Activated CD4-positive, alpha-beta T cell treated with anti-CD3 and anti-CD28 coated beads, Interleukin-2, Interleukin-6, amounts not matched to agents 100 ng/mL and 50 ng/mL, durations not matched to agents 16 hours and 8 hours (primary cell): ENCODE results near the gene DMXL1.

Source experiments
- DNase-seq: peaks from one replicate; pipeline ENCODE4 v3.0.0-alpha.2; 2020

Gene DMXL1

GRCh38 chr5:119271758-119272730 is 201.2 kb downstream of the DMXL1 start:
- DNase-seq, result no peak

GRCh38 chr5:119273391-119273839 is 202.5 kb downstream of the DMXL1 start:
- DNase-seq, result peak; percentile 42

- peak; percentile 55 for DNase-seq
Observed at GRCh38 chr5:119274030-119274766, 203.3 kb downstream of the DMXL1 start.

DNA sequence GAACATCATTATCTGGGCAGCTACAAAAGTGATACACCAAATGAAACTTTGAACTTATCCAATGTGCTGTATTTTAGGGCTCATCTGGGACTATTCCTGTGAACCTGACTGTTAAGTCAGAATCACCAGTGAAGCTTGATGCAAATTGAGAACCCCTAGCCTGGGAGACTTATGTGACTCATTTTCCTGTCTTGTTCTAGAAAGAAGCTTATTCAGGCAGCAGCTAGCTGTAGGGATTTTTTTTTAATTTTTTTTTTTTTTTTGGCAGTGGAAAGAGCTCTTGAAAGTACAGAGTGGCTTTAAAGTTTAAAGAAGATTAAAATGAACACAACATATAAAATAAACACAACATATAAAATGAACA is 203.9 kb downstream of the DMXL1 start:
- DNase-seq, result peak; percentile 86

DNA sequence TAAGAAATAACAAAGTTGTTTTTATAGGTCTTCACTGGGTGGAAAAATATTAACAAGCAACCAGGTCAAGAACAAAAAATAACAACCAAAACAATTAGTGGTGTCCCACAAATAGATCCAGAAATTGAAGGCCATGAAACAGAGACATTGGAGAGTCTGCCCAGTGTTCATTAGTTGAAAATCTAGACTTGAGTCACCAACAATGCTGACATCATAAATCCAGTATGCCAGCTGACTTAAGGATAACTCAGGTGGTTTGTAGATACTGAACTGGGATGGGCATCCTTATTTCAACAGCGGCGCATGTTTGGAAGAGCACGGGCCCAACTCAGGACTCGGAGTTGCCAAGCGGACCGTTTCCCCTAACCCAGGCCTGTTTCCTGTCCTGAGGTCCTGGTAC is 204.3 kb downstream of the DMXL1 start:
- peak; percentile 52 for DNase-seq

DNA sequence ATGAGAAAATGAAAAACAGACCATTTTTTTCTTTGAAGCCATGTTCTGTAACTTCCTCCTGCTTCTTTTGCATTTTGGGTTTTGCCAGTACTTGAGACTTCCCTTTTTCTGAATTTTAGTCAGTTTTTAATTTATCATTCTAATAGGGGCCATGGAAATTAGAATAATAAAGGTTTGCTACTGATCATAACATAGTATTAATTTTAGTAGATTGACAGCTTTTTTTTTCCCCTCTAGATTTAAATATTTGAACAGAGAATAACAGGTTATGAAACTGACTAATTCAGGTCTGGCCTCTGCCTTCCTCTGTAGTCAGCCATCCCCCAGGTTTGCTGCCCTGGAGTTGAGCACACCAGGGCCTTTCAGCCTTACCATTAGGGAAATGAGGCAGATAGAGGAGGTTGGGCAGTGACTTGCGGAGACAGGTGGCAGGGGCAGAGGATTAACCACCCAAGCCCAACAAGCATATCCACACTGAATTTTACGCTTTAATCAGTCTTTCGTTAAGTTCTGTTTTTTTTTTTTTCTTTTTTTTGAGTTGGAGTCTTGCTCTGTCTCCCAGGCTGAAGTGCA is 204.8 kb downstream of the DMXL1 start:
- peak; percentile 69 for DNase-seq

DNA sequence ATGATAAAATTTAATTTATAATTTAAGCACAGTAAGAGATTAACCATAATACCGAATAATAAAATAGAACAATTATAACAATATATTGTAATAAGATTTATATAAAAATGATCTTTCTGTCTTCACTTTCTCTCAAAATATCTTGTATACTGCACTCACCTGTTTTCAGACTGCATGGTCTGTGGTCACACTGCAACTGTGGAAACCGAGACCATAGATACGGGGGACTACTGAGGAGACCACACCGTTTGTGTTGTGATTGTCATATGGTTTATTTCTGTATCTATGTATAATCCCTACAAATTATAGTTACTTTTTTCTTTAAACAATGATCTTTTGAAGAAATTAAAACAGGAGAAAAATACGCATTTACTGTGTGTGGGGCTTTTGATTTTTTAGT is 206.1 kb downstream of the DMXL1 start:
- DNase-seq, result no peak

DNA sequence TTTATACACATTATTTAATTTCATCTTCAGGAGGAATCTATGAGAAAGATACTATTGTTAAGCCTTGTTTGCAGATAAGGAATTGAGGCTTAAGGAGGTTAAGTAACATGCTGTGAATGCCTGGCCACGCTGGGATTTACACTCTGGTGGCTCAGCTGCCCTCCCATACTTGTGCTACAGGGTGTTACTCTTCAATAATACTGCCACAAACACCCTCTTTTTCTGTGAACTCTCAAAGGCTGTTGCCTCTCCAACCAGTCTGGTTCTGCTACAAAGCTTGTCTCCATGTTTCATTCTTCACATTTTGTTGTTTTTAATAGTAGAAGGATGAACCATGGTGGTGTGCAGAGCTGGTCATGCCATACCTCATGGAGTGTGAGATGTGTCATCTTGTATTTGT is 208.2 kb downstream of the DMXL1 start:
- no peak for DNase-seq

GRCh38 chr5:119280380-119280779 is 209.5 kb downstream of the DMXL1 start:
- no peak for DNase-seq

- DNase-seq, result no peak
Observed at GRCh38 chr5:119282628-119283027, 211.7 kb downstream of the DMXL1 start.

- no peak for DNase-seq
Observed at GRCh38 chr5:119284031-119284430, 213.1 kb downstream of the DMXL1 start.

- no peak for DNase-seq
Observed at GRCh38 chr5:119285070-119285916, 214.4 kb downstream of the DMXL1 start.

GRCh38 chr5:119286511-119287488 is 215.9 kb downstream of the DMXL1 start:
- DNase-seq, result no peak

GRCh38 chr5:119287547-119288111 is 216.7 kb downstream of the DMXL1 start:
- peak; percentile 72 for DNase-seq

DNA sequence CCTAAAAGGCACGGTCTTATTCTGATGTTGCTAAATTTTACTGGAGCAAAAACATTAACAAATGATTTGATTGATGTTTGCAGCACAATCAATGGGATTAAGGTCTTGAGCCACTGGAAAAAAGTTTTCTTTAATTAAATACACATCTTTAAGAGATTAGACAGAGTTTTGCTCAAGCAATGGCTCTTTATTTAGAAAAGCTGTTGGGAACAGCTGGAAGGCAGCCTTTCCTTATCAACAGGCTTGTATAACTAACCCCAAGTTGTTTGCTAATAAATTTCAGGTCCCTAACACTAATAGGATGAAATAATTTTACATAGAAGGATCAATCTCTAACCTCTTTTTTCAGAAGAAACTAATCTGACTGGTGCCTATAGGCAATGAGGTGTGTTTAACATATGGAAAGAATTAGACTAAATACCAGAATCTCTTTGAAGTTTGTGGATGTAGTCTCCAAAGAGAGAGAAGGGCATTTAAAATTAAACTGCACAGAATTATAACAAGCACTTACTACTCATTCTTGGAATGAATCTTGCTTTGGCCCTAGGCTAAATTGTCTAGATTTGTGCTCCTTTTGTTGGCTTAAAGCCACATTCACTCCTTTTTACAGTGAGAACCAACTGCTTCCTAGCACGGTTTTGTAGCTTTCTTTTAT is 217.6 kb downstream of the DMXL1 start:
- DNase-seq, result no peak

- no peak for DNase-seq
Observed at GRCh38 chr5:119289438-119290044, 218.7 kb downstream of the DMXL1 start.

DNA sequence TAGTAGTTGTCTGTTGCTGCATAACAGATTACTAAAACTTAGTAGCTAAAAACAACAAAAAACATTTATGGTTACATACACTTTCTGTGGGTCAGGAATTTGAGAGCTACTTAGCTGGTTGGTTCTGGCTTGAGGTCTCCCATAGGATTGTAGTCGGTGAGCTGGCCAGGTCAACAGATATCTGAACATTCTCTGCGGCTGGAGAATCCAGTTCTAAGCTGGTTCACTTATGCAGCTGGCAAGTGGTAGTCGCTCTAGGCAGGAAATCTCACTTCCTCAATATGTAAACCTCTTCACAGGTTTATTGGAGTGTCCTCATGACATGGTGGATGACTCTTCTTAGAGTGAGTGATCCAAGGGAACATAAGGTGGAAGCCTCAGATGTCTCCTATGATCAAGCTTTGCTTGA is 219.3 kb downstream of the DMXL1 start:
- peak; percentile 58 for DNase-seq

DNA sequence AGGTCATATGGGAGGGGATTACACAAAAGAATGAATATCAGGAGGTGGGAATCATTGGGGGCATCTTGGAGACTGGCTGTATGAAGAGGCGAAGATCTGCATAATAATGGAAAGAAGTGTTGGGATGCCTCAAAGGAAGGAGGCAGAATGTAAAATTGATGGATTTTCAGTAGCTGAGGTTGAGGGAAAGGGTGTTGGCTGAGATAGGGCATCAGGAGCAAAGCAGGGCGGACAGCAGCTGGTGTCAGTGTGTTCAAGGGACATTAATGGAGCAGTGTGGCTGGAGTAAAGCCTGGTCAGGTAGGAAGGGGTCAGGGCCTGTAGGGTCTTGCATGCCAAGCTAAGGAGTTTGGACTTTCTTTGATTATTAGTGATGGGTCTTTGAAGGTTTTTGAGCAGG is 219.7 kb downstream of the DMXL1 start:
- no peak for DNase-seq

- no peak for DNase-seq
Observed at GRCh38 chr5:119291056-119291455, 220.2 kb downstream of the DMXL1 start.

DNA sequence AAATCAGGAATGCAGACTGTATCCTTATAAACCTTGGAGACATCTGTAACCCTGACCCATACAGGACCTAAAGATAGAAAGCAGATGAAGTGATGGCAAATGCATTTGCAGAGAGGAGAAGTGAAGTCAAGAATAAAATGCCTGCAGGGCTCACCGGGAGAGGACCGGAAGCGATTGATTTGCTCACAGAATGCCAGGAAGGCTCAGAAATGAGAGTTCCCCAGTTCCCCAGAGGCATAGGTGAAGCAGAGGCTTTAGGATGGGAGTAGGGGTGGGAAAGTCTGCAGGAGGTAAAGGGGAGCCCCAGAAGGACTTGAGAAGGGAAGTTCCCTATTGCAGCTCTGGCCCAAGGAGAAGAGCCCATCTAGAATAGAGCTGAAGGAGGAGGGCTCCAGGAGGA is 221.0 kb downstream of the DMXL1 start:
- DNase-seq, result no peak
